KBM-7 (cell line): ENCODE data around the gene GEMIN8.

Experiments used
- DNase-seq: peaks from one replicate; pipeline ENCODE4 v3.0.0-alpha.2; 2015
- in situ Hi-C: fragments of 300-500 bp; cut with MboI; formaldehyde crosslinking; loops from 2 replicates; pipeline ENCODE4 v1.14.3; 2020; ENCODE audit warnings: low sequenced_read_pairs, low pct_unique_long_range_greater_than_20kb, mixed read lengths

GEMIN8 gene

GRCh38 chrX:13966793-13967125 is 62.9 kb downstream of the GEMIN8 start:
- in situ Hi-C loops: no loop called here
- DNase-seq: no peak

- in situ Hi-C loops: no loop called here
- DNase-seq: no peak
These were observed 63.5 kb downstream of the GEMIN8 start for GRCh38 chrX:13966071-13966792.

GRCh38 chrX:13965531-13965930 is 64.2 kb downstream of the GEMIN8 start:
- in situ Hi-C loops: no loop called here

GRCh38 chrX:13956998-13957397 is 72.7 kb downstream of the GEMIN8 start:
- in situ Hi-C loops: no loop called here
- no peak for DNase-seq

More at GRCh38 chrX:13965531-13965930, 64.2 kb downstream of the GEMIN8 start:
- DNase-seq: no peak
